C4-2B (cell line): ENCODE measurements around the gene FAHD1.

ENCODE experiments used
- CTCF ChIP-seq: fragments of 450-650 bp; conservative IDR thresholded peaks from 2 replicates; pipeline ENCODE4 v1.5.1; 2017; ENCODE audit warnings: mild to moderate bottlenecking
- ZFX ChIP-seq: fragments of 450-650 bp; IDR thresholded peaks from 2 replicates; pipeline ENCODE4 v1.6.1; 2017

GRCh38 chr16:1787056-1787321 is 40.0 kb upstream of the FAHD1 start:
- TF ChIP-seq CTCF (no peak), ZFX (no peak)
